GM21360 (cell line): ENCODE results near the gene MRC2.
A peak's percentile ranks its signal among the peaks of the same experiment; 100 is the strongest.
"Not testable (repeated sequence)": the region's sequence is repeated elsewhere in the genome, so short reads cannot be mapped to it uniquely, and the experiment has no call there.

Source experiments
- ATAC-seq: cut with Tn5 transposase; IDR thresholded peaks from one replicate; pipeline ENCODE4 v1.9.1; 2021; ENCODE audit warnings: mild to moderate bottlenecking, moderate library complexity; ENCODE audit not compliant: unreplicated experiment

Gene MRC2

GRCh38 chr17:62695093-62695738 is 67.7 kb downstream of the MRC2 start:
- ATAC-seq = not testable (repeated sequence)

DNA sequence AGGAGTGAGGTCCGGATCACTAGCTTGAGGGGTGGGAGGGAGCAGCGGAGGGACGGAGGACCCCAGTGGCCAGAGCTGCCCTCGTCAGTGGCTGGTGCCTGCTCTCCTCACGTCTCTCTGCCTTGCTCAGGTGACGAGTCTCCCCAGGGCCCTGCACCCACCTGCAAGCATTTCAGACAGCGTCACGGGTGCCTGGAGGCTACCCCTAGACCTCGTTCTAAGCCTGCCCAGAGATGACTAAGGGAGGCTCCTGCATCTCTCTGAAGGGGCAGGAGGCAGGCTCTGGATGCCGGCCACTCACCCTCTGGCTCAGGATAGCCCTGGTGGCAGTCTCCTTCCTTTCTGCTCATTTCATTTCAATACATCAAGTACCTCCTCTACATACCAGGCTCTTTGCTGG is 68.8 kb downstream of the MRC2 start:
- no peak for ATAC-seq

- no peak for ATAC-seq
Observed at GRCh38 chr17:62696726-62697490, 69.4 kb downstream of the MRC2 start.

- ATAC-seq = not testable (repeated sequence)
Observed at GRCh38 chr17:62698459-62698858, 71.0 kb downstream of the MRC2 start.

GRCh38 chr17:62700964-62701705 is 73.7 kb downstream of the MRC2 start:
- ATAC-seq = no peak

GRCh38 chr17:62701706-62702085 is 74.2 kb downstream of the MRC2 start:
- ATAC-seq = no peak

- no peak for ATAC-seq
Observed at GRCh38 chr17:62702746-62703260, 75.3 kb downstream of the MRC2 start.

GRCh38 chr17:62703261-62703775 is 75.8 kb downstream of the MRC2 start:
- no peak for ATAC-seq

- ATAC-seq = peak; percentile 85
Observed at GRCh38 chr17:62703776-62704380, 76.4 kb downstream of the MRC2 start.

- ATAC-seq = no peak
Observed at GRCh38 chr17:62704381-62704971, 77.0 kb downstream of the MRC2 start.

GRCh38 chr17:62705156-62705777 is 77.8 kb downstream of the MRC2 start:
- ATAC-seq = no peak

- no peak for ATAC-seq
Observed at GRCh38 chr17:62705778-62706597, 78.5 kb downstream of the MRC2 start.

GRCh38 chr17:62706598-62707424 is 79.3 kb downstream of the MRC2 start:
- no peak for ATAC-seq

- ATAC-seq = no peak
Observed at GRCh38 chr17:62707425-62707739, 79.9 kb downstream of the MRC2 start.

GRCh38 chr17:62708587-62708986 is 81.1 kb downstream of the MRC2 start:
- ATAC-seq = no peak

DNA sequence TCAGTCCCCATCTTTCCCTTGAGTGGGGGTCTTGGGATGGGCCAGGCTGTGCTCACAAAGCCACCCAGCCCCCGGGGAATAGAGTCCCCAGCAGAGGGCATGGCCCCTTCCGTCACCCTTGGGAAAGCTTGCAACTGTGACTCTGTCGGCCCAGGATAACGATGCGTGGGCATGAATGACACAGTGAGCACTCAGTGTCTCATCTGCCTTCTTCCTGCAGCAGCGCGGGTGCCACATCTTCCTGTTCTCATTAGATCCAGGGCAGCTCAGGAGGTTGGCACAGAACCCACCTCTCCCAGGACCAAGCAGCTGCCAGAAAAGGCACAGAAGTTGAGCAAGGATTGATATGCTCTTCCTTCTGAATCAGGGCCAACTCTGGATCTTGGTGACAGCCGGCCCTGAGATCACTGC is 84.7 kb downstream of the MRC2 start:
- no peak for ATAC-seq

DNA sequence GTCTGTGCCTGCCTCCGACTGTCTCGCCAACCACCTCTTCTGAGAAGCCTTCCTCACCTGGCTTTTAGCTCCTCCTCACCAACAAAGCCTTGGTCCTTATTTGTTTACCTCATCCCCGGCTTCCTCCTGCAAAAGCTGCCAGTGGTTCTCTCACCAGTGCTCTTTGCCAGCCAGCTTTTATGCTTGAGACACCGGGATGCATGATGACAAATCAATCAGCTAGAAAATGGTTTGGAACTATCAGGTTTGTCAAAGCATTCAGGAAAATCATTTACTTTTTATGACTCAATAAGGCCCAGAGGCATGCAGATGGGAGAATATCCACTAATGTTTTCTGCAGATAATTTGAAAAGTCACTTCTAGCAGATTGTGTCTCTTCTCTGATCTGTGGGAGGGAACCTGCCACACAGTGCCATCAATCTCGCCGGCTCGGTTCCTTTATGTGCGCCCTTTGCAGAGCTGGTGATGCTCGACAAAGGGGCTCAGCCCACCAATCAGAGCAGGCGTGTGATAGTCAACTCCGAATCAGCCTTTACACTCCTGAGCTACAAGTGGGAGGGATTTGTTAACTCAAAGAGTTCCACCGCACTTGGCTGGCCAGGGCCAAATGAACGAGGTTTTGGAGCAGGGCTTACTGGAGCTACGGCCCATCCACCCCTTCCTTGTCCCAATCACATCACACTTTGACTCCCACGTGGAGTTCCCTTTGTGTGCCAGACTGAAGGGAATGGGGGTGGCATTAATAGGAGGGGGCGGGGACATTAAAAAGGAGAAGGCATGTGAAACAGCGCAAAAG is 85.8 kb downstream of the MRC2 start:
- no peak for ATAC-seq
